Measurements from ENCODE around the gene GATA5. TPM values are rescaled to one million over a fixed set of nuclear protein-coding genes. Genes with fewer than 3 reads are reported as not detected.
"Not testable (repeated sequence)": the region's sequence is repeated elsewhere in the genome, so short reads cannot be mapped to it uniquely, and the experiment has no call there.

Gene GATA5
- total RNA-seq, 1 donor = not detected

- no peak for DNase-seq (ENCODE audit: low read depth)
- no peak for TF ChIP-seq CTCF (IDR thresholded peaks at IDR 0.05; ENCODE audit: insufficient read depth, low read depth, low read length)
- H3K4me3 ChIP-seq (ENCODE audit: low read depth, low read length) = no peak overlapping the region
These were observed 47.8 kb downstream of the GATA5 start for GRCh38 chr20:62428002-62428372.

GRCh38 chr20:62427172-62428001 lies 48.4 kb downstream of the GATA5 start, which contains the start of gene RBBP8NL:
RBBP8NL (minus strand) TSS chr20:62427539; CDS start chr20:62419647, 7,892 bp downstream.
- TF ChIP-seq CTCF (IDR thresholded peaks at IDR 0.05; ENCODE audit: insufficient read depth, low read depth, low read length) = no peak
- DNase-seq (ENCODE audit: low read depth) = no peak
- H3K4me3 ChIP-seq (ENCODE audit: low read depth, low read length) = no peak within 1 kb of the TSS

GRCh38 chr20:62426699-62427131 lies 49.1 kb downstream of the GATA5 start:
- H3K4me3 ChIP-seq (ENCODE audit: low read depth, low read length) = no peak overlapping the region
- no peak for DNase-seq (ENCODE audit: low read depth)
- TF ChIP-seq CTCF (IDR thresholded peaks at IDR 0.05; ENCODE audit: insufficient read depth, low read depth, low read length) = no peak

- not testable (repeated sequence) for H3K4me3 ChIP-seq (ENCODE audit: low read depth, low read length); DNase-seq (ENCODE audit: low read depth)
These were observed 49.8 kb downstream of the GATA5 start for GRCh38 chr20:62426059-62426348.

GRCh38 chr20:62425281-62426058 lies 50.3 kb downstream of the GATA5 start:
- no peak for TF ChIP-seq CTCF (IDR thresholded peaks at IDR 0.05; ENCODE audit: insufficient read depth, low read depth, low read length)
- no peak for DNase-seq (ENCODE audit: low read depth)
- H3K4me3 ChIP-seq (ENCODE audit: low read depth, low read length) = no peak overlapping the region

- no peak overlapping the region for H3K4me3 ChIP-seq (ENCODE audit: low read depth, low read length)
- DNase-seq (ENCODE audit: low read depth) = no peak
- no peak for TF ChIP-seq CTCF (IDR thresholded peaks at IDR 0.05; ENCODE audit: insufficient read depth, low read depth, low read length)
These were observed 51.3 kb downstream of the GATA5 start for GRCh38 chr20:62424249-62425107.

- no peak overlapping the region for H3K4me3 ChIP-seq (ENCODE audit: low read depth, low read length)
- TF ChIP-seq CTCF (IDR thresholded peaks at IDR 0.05; ENCODE audit: insufficient read depth, low read depth, low read length) = no peak
- DNase-seq (ENCODE audit: low read depth) = no peak
These were observed 52.5 kb downstream of the GATA5 start for GRCh38 chr20:62423326-62423706.
